Upper lobe of left lung (tissue), 6 donors: ENCODE measurements around the gene FAM53A. TPM values are rescaled to one million over a fixed set of nuclear protein-coding genes. Genes with fewer than 3 reads are reported as not detected.
A peak's percentile ranks its signal among the peaks of the same experiment; 100 is the strongest.

Source experiments
- ATAC-seq, 2 donors: fragments of 200-7000 bp; cut with Tn5 transposase; one replicate each; pipeline ENCODE4 v1.9.1; 2022; ENCODE audit warnings: mild to moderate bottlenecking in 2 of 2, moderate library complexity in 2 of 2; ENCODE audit not compliant: low FRiP score in 2 of 2
- DNase-seq, 2 donors: peaks; one replicate each; pipeline ENCODE4 v3.0.0-alpha.2; 2019 to 2020
- H3K27ac ChIP-seq, 4 donors: fragments of 200-600 bp; sonication (generic); one replicate each; pipeline ENCODE4 v1.5.1; 2016 to 2019
- H3K27me3 ChIP-seq, 4 donors: fragments of 200-600 bp; sonication (generic); one replicate each; pipeline ENCODE4 v1.5.1; 2017 to 2019
- H3K36me3 ChIP-seq, 4 donors: fragments of 200-600 bp; sonication (generic); one replicate each; pipeline ENCODE4 v1.5.1; 2016 to 2019
- H3K4me1 ChIP-seq, 4 donors: fragments of 200-600 bp; sonication (generic); one replicate each; pipeline ENCODE4 v1.5.1; 2018 to 2019
- H3K4me3 ChIP-seq, 4 donors: fragments of 200-600 bp; sonication (generic); one replicate each; pipeline ENCODE4 v1.5.1; 2017 to 2019; ENCODE audit warnings: mild to moderate bottlenecking in 2 of 4, moderate library complexity in 1 of 4
- H3K9me3 ChIP-seq, 4 donors: fragments of 200-600 bp; sonication (generic); one replicate each; pipeline ENCODE4 v1.5.1; 2018 to 2019
- CTCF ChIP-seq, 6 experiments: fragments of 450-650 bp in 4 of 6; fragments of 200-600 bp in 2 of 6; sonication (generic) in 2 of 6; IDR thresholded peaks; one replicate each; pipeline ENCODE4 v1.5.1; 2016 to 2019; ENCODE audit warnings: antibody characterized with exemption in 6 of 6
- EP300 ChIP-seq, 4 donors: sonication (generic); formaldehyde crosslinking; IDR thresholded peaks; one replicate each; pipeline ENCODE4 v1.5.1; 2017; ENCODE audit warnings: antibody characterized with exemption in 4 of 4, control low read depth in 2 of 4
- POLR2A ChIP-seq, 4 donors: fragments of 450-650 bp; IDR thresholded peaks; one replicate each; pipeline ENCODE4 v1.5.1; 2016 to 2017; ENCODE audit warnings: antibody characterized with exemption in 4 of 4, mild to moderate bottlenecking in 2 of 4
- POLR2AphosphoS5 ChIP-seq, 2 donors: sonication (generic); formaldehyde crosslinking; IDR thresholded peaks; one replicate each; pipeline ENCODE4 v1.5.1; 2017; ENCODE audit warnings: antibody characterized with exemption in 2 of 2
- WGBS, 2 donors: methylation state at CpG; one replicate each; pipeline ENCODE4 v1.1.5; 2017 to 2018; 5-methylcytosine and 5-hydroxymethylcytosine counted together
- total RNA-seq, 6 donors: library from RNA; depleted of rRNA in 4 of 6; stranded (reverse); fragments of >200 nt in 4 of 6; gene quantifications; one replicate each; pipeline versions ENCODE4 v1.1.0 to v1.2.1, GENCODE V29; 2016 to 2021
- donor health status: DM: no; HTN: no; CAD: no; lungs with moderate emphysema.
- donor health status: DM: no; HTN: yes; CAD: no; lungs with severe emphysema.

FAM53A gene
- total RNA-seq, 6 donors from 2014 or later, result 0.59 to 17.8 (median 2.5) TPM

- ATAC-seq (no peak), DNase-seq (peak in 1 of 2 donors; percentile 73)
- H3K36me3 ChIP-seq, result no peaks in the 10 kb centered on the region
- H3K9me3 ChIP-seq, result no peaks in the 10 kb centered on the region
- TF ChIP-seq POLR2AphosphoS5 (IDR thresholded peaks at IDR 0.05) (no peak), EP300 (IDR thresholded peaks at IDR 0.05) (no peak), POLR2A (IDR thresholded peaks at IDR 0.05) (no peak), CTCF (IDR thresholded peaks at IDR 0.05) (no peak)
- no peak overlapping the region for H3K27ac ChIP-seq
- H3K4me1 ChIP-seq, result no peaks in the 10 kb centered on the region
- H3K4me3 ChIP-seq, result no peak overlapping the region
- WGBS, 2 donors, result 89 to 94% methylated on average over 36 to 39 of the region's 39 CpGs
- no peaks in the 10 kb centered on the region for H3K27me3 ChIP-seq
Observed at GRCh38 chr4:1659104-1660043, 24.7 kb downstream of the FAM53A start.

GRCh38 chr4:1658581-1658980 is 25.5 kb downstream of the FAM53A start:
- no peak for ATAC-seq
- WGBS, 2 donors, result 85 to 90% methylated on average over 9 to 12 of the region's 12 CpGs

GRCh38 chr4:1658146-1658545 is 26.0 kb downstream of the FAM53A start:
- ATAC-seq (no peak), DNase-seq (no peak)
- Histone ChIP-seq H3K4me1 (no peaks in the 10 kb centered on the region), H3K27ac (no peak overlapping the region), H3K9me3 (no peaks in the 10 kb centered on the region), H3K36me3 (no peaks in the 10 kb centered on the region), H3K4me3 (no peak overlapping the region), H3K27me3 (no peaks in the 10 kb centered on the region)
- TF ChIP-seq CTCF (IDR thresholded peaks at IDR 0.05) (no peak), POLR2A (IDR thresholded peaks at IDR 0.05) (no peak), POLR2AphosphoS5 (IDR thresholded peaks at IDR 0.05) (no peak), EP300 (IDR thresholded peaks at IDR 0.05) (no peak)
- WGBS, 2 donors, result 89 to 92% methylated on average over 11 to 12 of the region's 12 CpGs

More at GRCh38 chr4:1658581-1658980, 25.5 kb downstream of the FAM53A start:
- Histone ChIP-seq H3K27ac (no peak overlapping the region), H3K9me3 (no peaks in the 10 kb centered on the region), H3K4me3 (no peak overlapping the region), H3K36me3 (no peaks in the 10 kb centered on the region), H3K27me3 (no peaks in the 10 kb centered on the region), H3K4me1 (no peaks in the 10 kb centered on the region)
- peak in 1 of 2 donors; percentile 73 for DNase-seq
- TF ChIP-seq POLR2A (IDR thresholded peaks at IDR 0.05), result no peak
- no peak for TF ChIP-seq EP300 (IDR thresholded peaks at IDR 0.05)
- no peak for TF ChIP-seq CTCF (IDR thresholded peaks at IDR 0.05)
- TF ChIP-seq POLR2AphosphoS5 (IDR thresholded peaks at IDR 0.05), result no peak

- H3K27ac ChIP-seq, result no peak overlapping the region
- TF ChIP-seq POLR2AphosphoS5 (IDR thresholded peaks at IDR 0.05), result no peak
- no peak for TF ChIP-seq POLR2A (IDR thresholded peaks at IDR 0.05)
- no peak for TF ChIP-seq CTCF (IDR thresholded peaks at IDR 0.05)
- TF ChIP-seq EP300 (IDR thresholded peaks at IDR 0.05), result no peak
- no peaks in the 10 kb centered on the region for H3K36me3 ChIP-seq
- no peaks in the 10 kb centered on the region for H3K4me1 ChIP-seq
- H3K27me3 ChIP-seq, result no peaks in the 10 kb centered on the region
- ATAC-seq, result no peak
- no peak overlapping the region for H3K4me3 ChIP-seq
- WGBS, 2 donors, result 95 to 100% methylated on average over 5 to 19 of the region's 19 CpGs
- peak in 1 of 2 donors; percentile 69 for DNase-seq
- H3K9me3 ChIP-seq, result no peaks in the 10 kb centered on the region
Observed at GRCh38 chr4:1656986-1657385, 27.1 kb downstream of the FAM53A start.
